ENCODE results near the gene STK32B. TPM values are rescaled to one million over a fixed set of nuclear protein-coding genes. Genes with fewer than 3 reads are reported as not detected.

The STK32B gene
- polyA plus RNA-seq, 2 of the 4 experiments (the other 2 are of a cell fraction) = 7.6 to 12.1 TPM

DNA sequence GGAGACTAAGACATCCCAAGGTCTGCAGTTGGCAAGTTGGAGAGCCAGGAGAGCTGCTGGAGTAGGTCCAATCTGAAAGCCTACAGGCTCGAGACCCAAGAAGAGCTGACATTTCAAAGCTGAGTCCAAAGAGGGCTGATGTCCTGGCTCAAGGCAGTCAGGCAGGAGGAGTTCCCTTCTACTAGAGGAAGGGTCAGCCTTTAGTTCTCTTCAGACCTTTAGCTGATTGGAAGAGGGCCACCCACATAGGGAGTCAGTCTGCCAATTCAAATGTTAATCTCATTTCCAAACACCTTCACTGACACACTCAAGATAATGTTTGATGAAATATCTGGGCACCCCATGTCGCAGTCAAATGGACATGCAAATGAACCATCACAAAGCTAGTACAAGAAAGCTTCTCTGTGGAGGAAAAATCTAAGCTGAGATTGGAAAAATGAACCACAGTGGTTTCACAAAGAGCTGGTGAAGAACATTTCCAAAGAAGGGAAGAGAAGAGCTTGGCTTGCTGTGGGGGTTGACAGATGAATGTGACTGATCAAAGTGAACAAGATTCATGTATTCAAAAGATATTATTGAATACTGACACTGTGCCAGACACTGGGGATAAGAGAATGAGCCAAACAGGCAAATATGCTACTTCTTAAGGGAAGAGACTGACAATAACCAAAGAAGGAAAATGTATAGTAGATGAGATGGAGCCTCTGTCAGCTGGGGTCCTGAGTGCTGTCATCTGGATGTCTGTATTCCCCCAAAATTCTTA, 61.2 kb downstream of the STK32B start:
- Histone ChIP-seq H3K27ac (no peak overlapping the region), H3K9me3 (no peaks in the 10 kb centered on the region), H3K4me3 (no peak overlapping the region), H3K4me2 (no peak overlapping the region), H3K4me1 (peaks cover 17% of the 10 kb centered on the region)
- DNase-seq (ENCODE audit: low read depth in 1 of 2, low spot score in 1 of 2) = no peak
- FAIRE-seq = no peak
- TF ChIP-seq HOXB5 (CRISPR knock-in tag; IDR thresholded peaks at IDR 0.05) = no peak
- TF ChIP-seq TFCP2L1 (CRISPR knock-in tag; IDR thresholded peaks at IDR 0.05) = no peak
- no peak for TF ChIP-seq PHF8 (IDR thresholded peaks at IDR 0.05; ENCODE audit: borderline replicate concordance, low read depth)
- TF ChIP-seq, protein P1, sequence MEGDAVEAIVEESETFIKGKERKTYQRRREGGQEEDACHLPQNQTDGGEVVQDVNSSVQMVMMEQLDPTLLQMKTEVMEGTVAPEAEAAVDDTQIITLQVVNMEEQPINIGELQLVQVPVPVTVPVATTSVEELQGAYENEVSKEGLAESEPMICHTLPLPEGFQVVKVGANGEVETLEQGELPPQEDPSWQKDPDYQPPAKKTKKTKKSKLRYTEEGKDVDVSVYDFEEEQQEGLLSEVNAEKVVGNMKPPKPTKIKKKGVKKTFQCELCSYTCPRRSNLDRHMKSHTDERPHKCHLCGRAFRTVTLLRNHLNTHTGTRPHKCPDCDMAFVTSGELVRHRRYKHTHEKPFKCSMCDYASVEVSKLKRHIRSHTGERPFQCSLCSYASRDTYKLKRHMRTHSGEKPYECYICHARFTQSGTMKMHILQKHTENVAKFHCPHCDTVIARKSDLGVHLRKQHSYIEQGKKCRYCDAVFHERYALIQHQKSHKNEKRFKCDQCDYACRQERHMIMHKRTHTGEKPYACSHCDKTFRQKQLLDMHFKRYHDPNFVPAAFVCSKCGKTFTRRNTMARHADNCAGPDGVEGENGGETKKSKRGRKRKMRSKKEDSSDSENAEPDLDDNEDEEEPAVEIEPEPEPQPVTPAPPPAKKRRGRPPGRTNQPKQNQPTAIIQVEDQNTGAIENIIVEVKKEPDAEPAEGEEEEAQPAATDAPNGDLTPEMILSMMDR (IDR thresholded peaks at IDR 0.05) = no peak
- no peak for TF ChIP-seq JUN (IDR thresholded peaks at IDR 0.05)
- TF ChIP-seq, protein P2, sequence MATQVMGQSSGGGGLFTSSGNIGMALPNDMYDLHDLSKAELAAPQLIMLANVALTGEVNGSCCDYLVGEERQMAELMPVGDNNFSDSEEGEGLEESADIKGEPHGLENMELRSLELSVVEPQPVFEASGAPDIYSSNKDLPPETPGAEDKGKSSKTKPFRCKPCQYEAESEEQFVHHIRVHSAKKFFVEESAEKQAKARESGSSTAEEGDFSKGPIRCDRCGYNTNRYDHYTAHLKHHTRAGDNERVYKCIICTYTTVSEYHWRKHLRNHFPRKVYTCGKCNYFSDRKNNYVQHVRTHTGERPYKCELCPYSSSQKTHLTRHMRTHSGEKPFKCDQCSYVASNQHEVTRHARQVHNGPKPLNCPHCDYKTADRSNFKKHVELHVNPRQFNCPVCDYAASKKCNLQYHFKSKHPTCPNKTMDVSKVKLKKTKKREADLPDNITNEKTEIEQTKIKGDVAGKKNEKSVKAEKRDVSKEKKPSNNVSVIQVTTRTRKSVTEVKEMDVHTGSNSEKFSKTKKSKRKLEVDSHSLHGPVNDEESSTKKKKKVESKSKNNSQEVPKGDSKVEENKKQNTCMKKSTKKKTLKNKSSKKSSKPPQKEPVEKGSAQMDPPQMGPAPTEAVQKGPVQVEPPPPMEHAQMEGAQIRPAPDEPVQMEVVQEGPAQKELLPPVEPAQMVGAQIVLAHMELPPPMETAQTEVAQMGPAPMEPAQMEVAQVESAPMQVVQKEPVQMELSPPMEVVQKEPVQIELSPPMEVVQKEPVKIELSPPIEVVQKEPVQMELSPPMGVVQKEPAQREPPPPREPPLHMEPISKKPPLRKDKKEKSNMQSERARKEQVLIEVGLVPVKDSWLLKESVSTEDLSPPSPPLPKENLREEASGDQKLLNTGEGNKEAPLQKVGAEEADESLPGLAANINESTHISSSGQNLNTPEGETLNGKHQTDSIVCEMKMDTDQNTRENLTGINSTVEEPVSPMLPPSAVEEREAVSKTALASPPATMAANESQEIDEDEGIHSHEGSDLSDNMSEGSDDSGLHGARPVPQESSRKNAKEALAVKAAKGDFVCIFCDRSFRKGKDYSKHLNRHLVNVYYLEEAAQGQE (IDR thresholded peaks at IDR 0.05) = no peak
- TF ChIP-seq EHMT2 (IDR thresholded peaks at IDR 0.05; ENCODE audit: low read depth) = no peak
- no peak for TF ChIP-seq RCOR1 (IDR thresholded peaks at IDR 0.05; ENCODE audit: low read depth, low read length)
- no peak for TF ChIP-seq ESRRA (IDR thresholded peaks at IDR 0.05; ENCODE audit: borderline replicate concordance, low read length)
- no peak for TF ChIP-seq RNF2 (IDR thresholded peaks at IDR 0.05; ENCODE audit: borderline replicate concordance, low read depth)
- no peak for TF ChIP-seq ZC3H11A (IDR thresholded peaks at IDR 0.05)
- no peak for TF ChIP-seq FOXS1 (CRISPR knock-in tag; IDR thresholded peaks at IDR 0.05)
- no peak for TF ChIP-seq NR3C1 (IDR thresholded peaks at IDR 0.05)
- no peak for TF ChIP-seq KDM1A (IDR thresholded peaks at IDR 0.05; ENCODE audit: low read depth)
- no peak for TF ChIP-seq ZNF302 (CRISPR knock-in tag; IDR thresholded peaks at IDR 0.05)
- TF ChIP-seq HOXB13 (CRISPR knock-in tag; IDR thresholded peaks at IDR 0.05; ENCODE audit: low read depth) = no peak
- no peak for TF ChIP-seq MYC (IDR thresholded peaks at IDR 0.05; ENCODE audit: borderline replicate concordance, low read length)
- TF ChIP-seq BHLHE40 (IDR thresholded peaks at IDR 0.05; ENCODE audit: low read depth, low read length) = no peak
- TF ChIP-seq, protein P3, sequence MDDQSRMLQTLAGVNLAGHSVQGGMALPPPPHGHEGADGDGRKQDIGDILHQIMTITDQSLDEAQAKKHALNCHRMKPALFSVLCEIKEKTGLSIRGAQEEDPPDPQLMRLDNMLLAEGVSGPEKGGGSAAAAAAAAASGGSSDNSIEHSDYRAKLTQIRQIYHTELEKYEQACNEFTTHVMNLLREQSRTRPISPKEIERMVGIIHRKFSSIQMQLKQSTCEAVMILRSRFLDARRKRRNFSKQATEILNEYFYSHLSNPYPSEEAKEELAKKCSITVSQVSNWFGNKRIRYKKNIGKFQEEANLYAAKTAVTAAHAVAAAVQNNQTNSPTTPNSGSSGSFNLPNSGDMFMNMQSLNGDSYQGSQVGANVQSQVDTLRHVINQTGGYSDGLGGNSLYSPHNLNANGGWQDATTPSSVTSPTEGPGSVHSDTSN (IDR thresholded peaks at IDR 0.05) = no peak
- no peak for TF ChIP-seq CBX2 (IDR thresholded peaks at IDR 0.05; ENCODE audit: borderline replicate concordance, low read depth)
- no peak for ATAC-seq
- POLR2A ChIA-PET = no interaction called here
- CTCF ChIA-PET = no interaction called here
- 82% methylated on average over 2 of the region's 2 CpGs for WGBS (ENCODE audit: missing lambda C conversion rate)

DNA sequence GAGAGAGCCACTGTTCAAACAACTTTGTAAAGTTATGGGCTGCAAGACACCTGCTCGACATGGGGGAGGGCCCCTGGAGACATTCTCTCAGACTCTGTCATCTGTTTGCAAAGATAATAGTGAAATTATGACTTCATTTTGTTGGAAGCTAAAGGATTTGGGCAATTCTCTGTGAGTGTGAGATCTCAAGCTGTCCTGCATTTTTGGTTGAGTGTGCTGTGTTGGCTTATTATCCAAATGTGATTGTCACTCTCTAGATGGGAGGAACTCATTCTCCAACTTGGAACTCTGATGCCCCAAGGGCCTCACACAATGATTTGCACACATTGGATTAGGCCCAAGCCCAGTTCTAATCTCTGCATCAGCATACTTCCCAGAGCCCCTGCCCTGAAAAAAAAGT, 63.7 kb downstream of the STK32B start:
- DNase-seq (ENCODE audit: low read depth in 1 of 2, low spot score in 1 of 2) (peak in 1 of 2 experiments; percentile 20), ATAC-seq (peak in 1 of 2 experiments; percentile 38; a peak in 2 of 6 replicates), FAIRE-seq (no peak)
- Histone ChIP-seq H3K9me3 (no peaks in the 10 kb centered on the region), H3K27ac (peak overlapping the region in 1 of 2 experiments; percentile 66; a peak in 2 of 6 replicates), H3K4me2 (peak overlapping the region; percentile 9), H3K4me1 (peaks cover 28% of the 10 kb centered on the region), H3K4me3 (no peak overlapping the region)
- CTCF ChIA-PET = interaction anchor here (1.2 kb wide), 1 partner anchor 64 kb away, joined by 3 read pairs; the partner anchor contains the start of gene STK32B
- TF ChIP-seq GATA3 (IDR thresholded peaks at IDR 0.05; ENCODE audit: borderline replicate concordance) = peak; percentile 33; the same call in 1 of the 2 replicates
- TF ChIP-seq, protein P4, sequence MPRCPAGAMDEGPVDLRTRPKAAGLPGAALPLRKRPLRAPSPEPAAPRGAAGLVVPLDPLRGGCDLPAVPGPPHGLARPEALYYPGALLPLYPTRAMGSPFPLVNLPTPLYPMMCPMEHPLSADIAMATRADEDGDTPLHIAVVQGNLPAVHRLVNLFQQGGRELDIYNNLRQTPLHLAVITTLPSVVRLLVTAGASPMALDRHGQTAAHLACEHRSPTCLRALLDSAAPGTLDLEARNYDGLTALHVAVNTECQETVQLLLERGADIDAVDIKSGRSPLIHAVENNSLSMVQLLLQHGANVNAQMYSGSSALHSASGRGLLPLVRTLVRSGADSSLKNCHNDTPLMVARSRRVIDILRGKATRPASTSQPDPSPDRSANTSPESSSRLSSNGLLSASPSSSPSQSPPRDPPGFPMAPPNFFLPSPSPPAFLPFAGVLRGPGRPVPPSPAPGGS (IDR thresholded peaks at IDR 0.05) = no peak
- POLR2A ChIA-PET = no interaction called here
- WGBS (ENCODE audit: missing lambda C conversion rate) = 0% methylated on average over 1 of the region's 1 CpG

Measured in A549 (cell line).